Measurements from ENCODE around the gene C8A.

Gene C8A

DNA sequence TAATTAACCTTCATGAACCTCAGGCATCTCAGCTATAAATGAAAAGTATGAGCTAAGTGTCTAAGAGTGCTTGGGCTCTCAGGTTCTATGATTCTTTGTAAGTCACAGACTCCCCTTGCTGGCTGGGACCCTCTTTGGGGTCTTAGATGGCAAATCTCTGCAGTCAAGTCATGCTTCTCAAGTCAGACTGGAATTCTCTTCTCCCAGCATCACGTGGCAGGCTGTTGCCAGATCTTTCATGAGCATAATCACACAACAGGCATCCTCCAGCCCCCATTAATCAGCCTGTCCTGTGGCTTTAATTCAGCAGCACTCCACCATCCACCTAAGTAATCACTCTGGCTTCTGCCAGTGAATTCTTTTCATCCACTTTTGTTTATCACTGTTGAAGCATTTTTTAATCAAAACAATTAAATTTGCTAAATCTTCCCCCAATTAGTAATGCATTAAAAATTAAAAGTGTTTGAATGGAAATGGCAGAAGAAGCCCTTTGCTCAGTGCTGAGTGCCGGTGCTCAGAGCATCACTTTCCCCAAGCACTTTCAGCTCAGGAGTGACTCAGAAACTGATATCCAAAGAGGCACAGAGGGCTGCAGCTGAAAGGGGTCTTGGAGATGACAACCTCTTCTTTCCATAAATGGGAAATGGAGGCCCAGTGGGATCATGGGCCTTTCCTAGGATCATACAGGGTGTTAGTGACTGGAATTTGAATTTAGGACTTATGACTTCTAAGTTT lies 50.2 kb downstream of the C8A start:
- Histone ChIP-seq H2AFZ (ENCODE audit: low read depth, low read length) (no peak overlapping the region), H3K9me3 (ENCODE audit: insufficient read depth, low read length, severe bottlenecking) (no peaks in the 10 kb centered on the region), H3K4me2 (ENCODE audit: insufficient read depth, low read length) (no peak overlapping the region), H3K4me3 (ENCODE audit: low read depth in 1 of 2, low read length in 2 of 2) (no peak overlapping the region), H3K27me3 (ENCODE audit: insufficient read depth, low read length, poor library complexity) (peaks cover 3% of the 10 kb centered on the region), H3K79me2 (ENCODE audit: insufficient read depth, low read length) (no peaks in the 10 kb centered on the region), H3K9ac (ENCODE audit: low read depth, low read length) (no peak overlapping the region), H3K4me1 (ENCODE audit: insufficient read depth, low read length) (no peaks in the 10 kb centered on the region), H3K36me3 (ENCODE audit: insufficient read depth, low read length) (no peaks in the 10 kb centered on the region), H4K20me1 (ENCODE audit: insufficient read depth, low read length) (no peaks in the 10 kb centered on the region), H3K27ac (ENCODE audit: low read length) (no peak overlapping the region)
- DNase-seq: no peak
- ATAC-seq (ENCODE audit: insufficient read depth, low read depth): no peak
- TF ChIP-seq, protein P1, sequence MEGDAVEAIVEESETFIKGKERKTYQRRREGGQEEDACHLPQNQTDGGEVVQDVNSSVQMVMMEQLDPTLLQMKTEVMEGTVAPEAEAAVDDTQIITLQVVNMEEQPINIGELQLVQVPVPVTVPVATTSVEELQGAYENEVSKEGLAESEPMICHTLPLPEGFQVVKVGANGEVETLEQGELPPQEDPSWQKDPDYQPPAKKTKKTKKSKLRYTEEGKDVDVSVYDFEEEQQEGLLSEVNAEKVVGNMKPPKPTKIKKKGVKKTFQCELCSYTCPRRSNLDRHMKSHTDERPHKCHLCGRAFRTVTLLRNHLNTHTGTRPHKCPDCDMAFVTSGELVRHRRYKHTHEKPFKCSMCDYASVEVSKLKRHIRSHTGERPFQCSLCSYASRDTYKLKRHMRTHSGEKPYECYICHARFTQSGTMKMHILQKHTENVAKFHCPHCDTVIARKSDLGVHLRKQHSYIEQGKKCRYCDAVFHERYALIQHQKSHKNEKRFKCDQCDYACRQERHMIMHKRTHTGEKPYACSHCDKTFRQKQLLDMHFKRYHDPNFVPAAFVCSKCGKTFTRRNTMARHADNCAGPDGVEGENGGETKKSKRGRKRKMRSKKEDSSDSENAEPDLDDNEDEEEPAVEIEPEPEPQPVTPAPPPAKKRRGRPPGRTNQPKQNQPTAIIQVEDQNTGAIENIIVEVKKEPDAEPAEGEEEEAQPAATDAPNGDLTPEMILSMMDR (IDR thresholded peaks at IDR 0.05; ENCODE audit: borderline replicate concordance, extremely low read depth, low read length, poor library complexity, severe bottlenecking): no peak
- no peak for TF ChIP-seq EZH2 (IDR thresholded peaks at IDR 0.05; ENCODE audit: borderline replicate concordance, low read depth, low read length, severe bottlenecking)

DNA sequence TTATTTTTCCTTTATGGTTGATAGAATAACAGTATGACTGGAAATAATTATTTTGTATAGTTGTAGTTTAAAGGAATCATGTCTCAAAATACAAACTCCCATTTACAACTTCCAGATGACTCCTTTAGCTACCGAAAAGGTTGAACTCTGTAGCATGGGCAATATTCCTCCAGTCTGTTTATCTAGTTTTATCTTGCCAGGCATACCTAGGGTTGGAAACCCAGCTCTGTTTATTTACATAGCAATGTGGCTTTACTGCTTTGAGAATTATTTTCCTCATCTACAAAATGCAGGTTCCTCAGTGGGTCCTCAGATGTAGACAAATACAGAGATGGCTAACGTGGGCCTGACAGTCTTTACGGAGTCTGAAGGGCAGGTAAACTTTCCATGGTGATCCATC lies 51.1 kb downstream of the C8A start:
- no peak for TF ChIP-seq EZH2 (IDR thresholded peaks at IDR 0.05; ENCODE audit: borderline replicate concordance, low read depth, low read length, severe bottlenecking)
- TF ChIP-seq, protein P1 (IDR thresholded peaks at IDR 0.05; ENCODE audit: borderline replicate concordance, extremely low read depth, low read length, poor library complexity, severe bottlenecking): no peak
- Histone ChIP-seq H3K9me3 (ENCODE audit: insufficient read depth, low read length, severe bottlenecking) (no peaks in the 10 kb centered on the region), H3K4me2 (ENCODE audit: insufficient read depth, low read length) (no peak overlapping the region), H3K27me3 (ENCODE audit: insufficient read depth, low read length, poor library complexity) (peaks cover 8% of the 10 kb centered on the region), H3K9ac (ENCODE audit: low read depth, low read length) (no peak overlapping the region), H3K27ac (ENCODE audit: low read length) (no peak overlapping the region), H2AFZ (ENCODE audit: low read depth, low read length) (no peak overlapping the region), H3K36me3 (ENCODE audit: insufficient read depth, low read length) (no peaks in the 10 kb centered on the region), H3K79me2 (ENCODE audit: insufficient read depth, low read length) (no peaks in the 10 kb centered on the region), H4K20me1 (ENCODE audit: insufficient read depth, low read length) (no peaks in the 10 kb centered on the region), H3K4me1 (ENCODE audit: insufficient read depth, low read length) (no peaks in the 10 kb centered on the region), H3K4me3 (ENCODE audit: low read depth in 1 of 2, low read length in 2 of 2) (no peak overlapping the region)
- no peak for DNase-seq
- no peak for ATAC-seq (ENCODE audit: insufficient read depth, low read depth)

DNA sequence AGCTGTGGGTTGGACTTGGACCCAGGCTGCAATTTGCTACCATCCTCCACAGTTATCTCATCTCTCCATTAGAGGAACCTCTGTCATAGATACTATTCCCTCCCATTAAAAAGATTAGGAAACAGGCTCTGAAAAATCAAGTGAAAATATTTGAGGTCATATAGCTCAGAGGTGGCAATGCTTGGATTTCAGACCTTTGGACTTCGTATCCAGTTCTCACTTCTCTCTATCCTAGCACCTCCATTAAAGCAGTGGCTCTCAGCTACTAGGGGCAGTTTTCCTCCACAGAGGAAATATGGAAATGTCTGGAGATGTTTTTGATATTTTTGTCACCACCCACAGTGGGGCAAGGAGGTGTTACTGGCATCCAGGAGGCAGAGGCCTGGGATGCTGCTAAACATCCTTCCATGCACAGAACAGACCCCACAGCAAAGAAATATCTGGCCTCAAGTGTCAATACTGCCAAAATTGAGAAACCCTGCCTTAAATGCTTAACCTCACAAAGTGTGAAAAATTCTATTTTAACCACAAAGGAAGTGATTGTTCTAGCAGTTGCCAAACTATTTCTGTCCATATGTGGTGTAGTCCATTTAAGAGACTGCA lies 54.1 kb downstream of the C8A start:
- Histone ChIP-seq H3K9me3 (ENCODE audit: insufficient read depth, low read length, severe bottlenecking) (no peaks in the 10 kb centered on the region), H3K27ac (ENCODE audit: low read length) (no peak overlapping the region), H3K4me3 (ENCODE audit: low read depth in 1 of 2, low read length in 2 of 2) (no peak overlapping the region), H2AFZ (ENCODE audit: low read depth, low read length) (no peak overlapping the region), H3K27me3 (ENCODE audit: insufficient read depth, low read length, poor library complexity) (peaks cover 8% of the 10 kb centered on the region), H3K79me2 (ENCODE audit: insufficient read depth, low read length) (no peaks in the 10 kb centered on the region), H3K36me3 (ENCODE audit: insufficient read depth, low read length) (no peaks in the 10 kb centered on the region), H3K4me2 (ENCODE audit: insufficient read depth, low read length) (no peak overlapping the region), H3K4me1 (ENCODE audit: insufficient read depth, low read length) (no peaks in the 10 kb centered on the region), H3K9ac (ENCODE audit: low read depth, low read length) (no peak overlapping the region), H4K20me1 (ENCODE audit: insufficient read depth, low read length) (no peaks in the 10 kb centered on the region)
- DNase-seq (no peak), ATAC-seq (ENCODE audit: insufficient read depth, low read depth) (no peak)
- TF ChIP-seq, protein P1 (IDR thresholded peaks at IDR 0.05; ENCODE audit: borderline replicate concordance, extremely low read depth, low read length, poor library complexity, severe bottlenecking): no peak
- no peak for TF ChIP-seq EZH2 (IDR thresholded peaks at IDR 0.05; ENCODE audit: borderline replicate concordance, low read depth, low read length, severe bottlenecking)

All from DND-41 (cell line).